ENCODE data around the gene MLXIP. TPM values are rescaled to one million over a fixed set of nuclear protein-coding genes. Genes with fewer than 3 reads are reported as not detected.

MLXIP gene
- total and polyA plus RNA-seq, 9 of the 15 experiments (the other 6 are each of a cell fraction or from before 2014, with no cell fraction given), result 2.2 to 66.3 (median 18.1) TPM

GRCh38 chr12:122152754-122153153, 74.2 kb downstream of the MLXIP start (continued):
- no peak for TF ChIP-seq ATF7 (IDR thresholded peaks at IDR 0.05)

- no TSS peak for BruUV-seq (replicated peaks)
- Histone ChIP-seq H3K4me1 (replicated peaks in 1 of 2; ENCODE audit: control insufficient read depth in 2 of 2, insufficient read depth in 2 of 2, low read length in 2 of 2) (peaks cover 8 to 10% of the 10 kb centered on the region in 2 experiments; a peak in 4 of 5 replicates), H3K4me2 (ENCODE audit: insufficient read depth, low read length) (no peak overlapping the region; the same call in 1 of the 2 replicates), H3K27me3 (ENCODE audit: control insufficient read depth in 2 of 2, insufficient read depth in 2 of 2, low read length in 2 of 2) (peaks cover 2 to 14% of the 10 kb centered on the region in 2 experiments; a peak in 2 of 5 replicates), H3K9me3 (replicated peaks; ENCODE audit: control insufficient read depth, insufficient read depth, low read depth, low read length) (no peaks in the 10 kb centered on the region), H3K4me3 (no peak overlapping the region), H2AFZ (ENCODE audit: low read depth, low read length) (no peak overlapping the region), H4K20me1 (replicated peaks; ENCODE audit: control insufficient read depth, insufficient read depth, low read length) (no peaks in the 10 kb centered on the region), H3K27ac (ENCODE audit: extremely low read depth, low read depth, low read length) (no peak overlapping the region), H3K9ac (ENCODE audit: insufficient read depth in 1 of 2, low read depth in 2 of 2, low read length in 2 of 2) (peak overlapping the region in 1 of 2 experiments; percentile 78; a peak in 1 of 4 replicates), H3K36me3 (ENCODE audit: control insufficient read depth, insufficient read depth, low read length) (no peaks in the 10 kb centered on the region), H3K9me1 (ENCODE audit: control insufficient read depth, insufficient read depth, low read length) (no peaks in the 10 kb centered on the region), H3K79me2 (ENCODE audit: control insufficient read depth, insufficient read depth, low read length) (no peaks in the 10 kb centered on the region)
- DNase-seq (ENCODE audit: extremely low read depth in 1 of 4, low spot score in 3 of 4) (peak in 1 of 4 experiments; percentile 60), ATAC-seq (peak; percentile 57), FAIRE-seq (no peak)
- ChIA-PET POLR2A (interaction anchor here (0.9 to 1.4 kb wide), 2 partner anchors 10 to 25 kb away, joined by 3 to 4 read pairs; no protein-coding TSS in a partner anchor), CTCF (ENCODE audit: low intra/inter-chr PET ratio) (no interaction called here)
- 2% methylated on average over 10 of the region's 10 CpGs for WGBS (ENCODE audit: insufficient coverage, low coverage, missing lambda C conversion rate)
- in situ Hi-C loops (cut with MboI) (no loop called here), intact Hi-C loops (cut with micrococcal nuclease) (loop anchor here (5.0 kb wide), 1 partner anchor 37 kb away; no protein-coding TSS in a partner anchor)
- TF ChIP-seq CTBP1 (IDR thresholded peaks at IDR 0.05; ENCODE audit: borderline replicate concordance) (peak; percentile 58; the same call in 1 of the 2 replicates), KLF16 (IDR thresholded peaks at IDR 0.05) (peak; percentile 88), RAD51 (IDR thresholded peaks at IDR 0.05; ENCODE audit: borderline replicate concordance, low read depth) (no peak), ZNF507 (tag; conservative IDR thresholded peaks at IDR 0.05) (no peak), ESRRA (IDR thresholded peaks at IDR 0.05; ENCODE audit: borderline replicate concordance, low read depth) (peak; percentile 27; the same call in 1 of the 2 replicates), HDAC2 (IDR thresholded peaks at IDR 0.05) (peak; percentile 54; the same call in 1 of the 2 replicates), FOS (IDR thresholded peaks at IDR 0.05; ENCODE audit: extremely low read depth, insufficient read length) (no peak), EP300 (IDR thresholded peaks at IDR 0.05; ENCODE audit: low read length) (no peak), TRIM24 (IDR thresholded peaks at IDR 0.05) (peak; percentile 35 to 58; a peak in 1 of 4 replicates), ERF (CRISPR knock-in tag; IDR thresholded peaks at IDR 0.05) (no peak), SMARCE1 (IDR thresholded peaks at IDR 0.05) (peak; percentile 31; the same call in 1 of the 2 replicates), FOXM1 (IDR thresholded peaks at IDR 0.05; ENCODE audit: low read depth) (peak; percentile 45; the same call in 1 of the 2 replicates), FOXM1 (CRISPR knock-in tag; IDR thresholded peaks at IDR 0.05; ENCODE audit: low read depth) (no peak), RNF2 (IDR thresholded peaks at IDR 0.05) (peak; percentile 62; the same call in 1 of the 2 replicates), RCOR1 (IDR thresholded peaks at IDR 0.05; ENCODE audit: borderline replicate concordance in 1 of 2, low read depth in 2 of 2, low read length in 2 of 2) (peak in 1 of 2 experiments; percentile 78; a peak in 2 of 4 replicates), PKNOX1 (IDR thresholded peaks at IDR 0.05) (peak; percentile 68), MAZ (CRISPR knock-in tag; conservative IDR thresholded peaks at IDR 0.05 in 1 of 2, IDR thresholded peaks at IDR 0.05 in 1 of 2) (peak in 1 of 2 experiments; percentile 61; a peak in 2 of 4 replicates)
- TF ChIP-seq, protein P1, sequence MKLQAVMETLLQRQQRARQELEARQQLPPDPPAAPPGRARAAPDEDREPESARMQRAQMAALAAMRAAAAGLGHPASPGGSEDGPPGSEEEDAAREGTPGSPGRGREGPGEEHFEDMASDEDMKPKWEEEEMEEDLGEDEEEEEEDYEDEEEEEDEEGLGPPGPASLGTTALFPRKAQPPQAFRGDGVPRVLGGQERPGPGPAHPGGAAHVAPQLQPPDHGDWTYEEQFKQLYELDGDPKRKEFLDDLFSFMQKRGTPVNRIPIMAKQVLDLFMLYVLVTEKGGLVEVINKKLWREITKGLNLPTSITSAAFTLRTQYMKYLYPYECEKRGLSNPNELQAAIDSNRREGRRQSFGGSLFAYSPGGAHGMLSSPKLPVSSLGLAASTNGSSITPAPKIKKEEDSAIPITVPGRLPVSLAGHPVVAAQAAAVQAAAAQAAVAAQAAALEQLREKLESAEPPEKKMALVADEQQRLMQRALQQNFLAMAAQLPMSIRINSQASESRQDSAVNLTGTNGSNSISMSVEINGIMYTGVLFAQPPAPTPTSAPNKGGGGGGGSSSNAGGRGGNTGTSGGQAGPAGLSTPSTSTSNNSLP (IDR thresholded peaks at IDR 0.05; ENCODE audit: borderline replicate concordance, low read depth, low read length), result no peak
Observed at GRCh38 chr12:122155705-122156104, 77.1 kb downstream of the MLXIP start.

Data from K562 (cell line).